ENCODE measurements around the gene TIGIT.

TIGIT gene

GRCh38 chr3:114328345-114328744 is 34.5 kb downstream of the TIGIT start:
- H3K4me3 ChIP-seq (ENCODE audit: low read length): no peak overlapping the region
- TF ChIP-seq ZNF274 (IDR thresholded peaks at IDR 0.05; ENCODE audit: low read depth, low read length): no peak

GRCh38 chr3:114329823-114330222 is 36.0 kb downstream of the TIGIT start:
- TF ChIP-seq ZNF274 (IDR thresholded peaks at IDR 0.05; ENCODE audit: low read depth, low read length): no peak
- no peak overlapping the region for H3K4me3 ChIP-seq (ENCODE audit: low read length)

GRCh38 chr3:114331007-114331406 is 37.2 kb downstream of the TIGIT start:
- no peak overlapping the region for H3K4me3 ChIP-seq (ENCODE audit: low read length)
- TF ChIP-seq ZNF274 (IDR thresholded peaks at IDR 0.05; ENCODE audit: low read depth, low read length): no peak

- no peak for TF ChIP-seq ZNF274 (IDR thresholded peaks at IDR 0.05; ENCODE audit: low read depth, low read length)
- H3K4me3 ChIP-seq (ENCODE audit: low read length): no peak overlapping the region
Observed at GRCh38 chr3:114331710-114332109, 37.9 kb downstream of the TIGIT start.

- no peak overlapping the region for H3K4me3 ChIP-seq (ENCODE audit: low read length)
- no peak for TF ChIP-seq ZNF274 (IDR thresholded peaks at IDR 0.05; ENCODE audit: low read depth, low read length)
Observed at GRCh38 chr3:114332342-114333179, 38.7 kb downstream of the TIGIT start.

GRCh38 chr3:114333180-114333922 is 39.5 kb downstream of the TIGIT start:
- no peak for TF ChIP-seq ZNF274 (IDR thresholded peaks at IDR 0.05; ENCODE audit: low read depth, low read length)
- H3K4me3 ChIP-seq (ENCODE audit: low read length): no peak overlapping the region

- no peak for TF ChIP-seq ZNF274 (IDR thresholded peaks at IDR 0.05; ENCODE audit: low read depth, low read length)
- no peak overlapping the region for H3K4me3 ChIP-seq (ENCODE audit: low read length)
Observed at GRCh38 chr3:114333923-114334240, 40.1 kb downstream of the TIGIT start.

GRCh38 chr3:114336122-114336697 is 42.4 kb downstream of the TIGIT start:
- no peak for TF ChIP-seq ZNF274 (IDR thresholded peaks at IDR 0.05; ENCODE audit: low read depth, low read length)
- no peak overlapping the region for H3K4me3 ChIP-seq (ENCODE audit: low read length)

- H3K4me3 ChIP-seq (ENCODE audit: low read length): no peak overlapping the region
- no peak for TF ChIP-seq ZNF274 (IDR thresholded peaks at IDR 0.05; ENCODE audit: low read depth, low read length)
Observed at GRCh38 chr3:114336857-114337256, 43.0 kb downstream of the TIGIT start.

- no peak for TF ChIP-seq ZNF274 (IDR thresholded peaks at IDR 0.05; ENCODE audit: low read depth, low read length)
- H3K4me3 ChIP-seq (ENCODE audit: low read length): no peak overlapping the region
Observed at GRCh38 chr3:114338651-114339357, 45.0 kb downstream of the TIGIT start.

- TF ChIP-seq ZNF274 (IDR thresholded peaks at IDR 0.05; ENCODE audit: low read depth, low read length): no peak
Observed at GRCh38 chr3:114344492-114344891, 50.7 kb downstream of the TIGIT start.

GRCh38 chr3:114350271-114350670 is 56.4 kb downstream of the TIGIT start:
- no peak for TF ChIP-seq ZNF274 (IDR thresholded peaks at IDR 0.05; ENCODE audit: low read depth, low read length)
- no peak overlapping the region for H3K4me3 ChIP-seq (ENCODE audit: low read length)

More at GRCh38 chr3:114344492-114344891, 50.7 kb downstream of the TIGIT start:
- no peak overlapping the region for H3K4me3 ChIP-seq (ENCODE audit: low read length)

GRCh38 chr3:114350690-114351089 is 56.9 kb downstream of the TIGIT start:
- no peak for TF ChIP-seq ZNF274 (IDR thresholded peaks at IDR 0.05; ENCODE audit: low read depth, low read length)
- no peak overlapping the region for H3K4me3 ChIP-seq (ENCODE audit: low read length)

GRCh38 chr3:114351123-114351821 is 57.4 kb downstream of the TIGIT start:
- H3K4me3 ChIP-seq (ENCODE audit: low read length): no peak overlapping the region
- TF ChIP-seq ZNF274 (IDR thresholded peaks at IDR 0.05; ENCODE audit: low read depth, low read length): no peak

Measured in GM08714 (cell line).